CD4-positive, alpha-beta memory T cell (primary cell): ENCODE measurements around the gene AFDN. TPM values are rescaled to one million over a fixed set of nuclear protein-coding genes. Genes with fewer than 3 reads are reported as not detected.

ENCODE experiments used
- CTCF ChIA-PET: fragments of 350-600 bp; sonication (Branson Sonifier 250); formaldehyde crosslinking; loops from one replicate; lab custom pipeline; 2021; ENCODE audit warnings: inconsistent platforms; ENCODE audit not compliant: partially characterized antibody; lab: Charles Lee
- POLR2A ChIA-PET: fragments of 350-600 bp; sonication (Branson Sonifier 250); formaldehyde crosslinking; loops from one replicate; lab custom pipeline; 2021; ENCODE audit not compliant: partially characterized antibody; lab: Charles Lee
- DNase-seq, 5 donors: peaks; one replicate each; pipeline versions ENCODE4 v3.0.0 to v3.0.0-alpha.2; 2020 to 2022; ENCODE audit warnings: mixed read lengths in 1 of 5
- H3K27ac ChIP-seq: one replicate; pipeline ENCODE4 v1.7.0; 2013; ENCODE audit warnings: low read depth, low read length
- H3K27me3 ChIP-seq: 2 replicates; pipeline ENCODE4 v1.7.0; 2013; ENCODE audit warnings: mild to moderate bottlenecking, low read length, moderate library complexity; ENCODE audit not compliant: insufficient read depth
- H3K36me3 ChIP-seq: 2 replicates; pipeline ENCODE4 v1.7.0; 2013; ENCODE audit warnings: mild to moderate bottlenecking, low read length, moderate library complexity; ENCODE audit not compliant: insufficient read depth
- H3K4me1 ChIP-seq: 2 replicates; pipeline ENCODE4 v1.7.0; 2013; ENCODE audit warnings: mild to moderate bottlenecking, low read length, moderate library complexity; ENCODE audit not compliant: insufficient read depth
- H3K4me3 ChIP-seq, 2 donors: one replicate each; pipeline ENCODE4 v1.7.0; 2013; ENCODE audit warnings: low read length in 2 of 2, mild to moderate bottlenecking in 1 of 2
- H3K9me3 ChIP-seq, 2 donors: one replicate each; pipeline ENCODE4 v1.7.0; 2013; ENCODE audit warnings: low read length in 2 of 2, control low read depth in 1 of 2; ENCODE audit not compliant: control insufficient read depth in 1 of 2
- H3K27ac Mint-ChIP-seq, 7 donors: one replicate each; pipeline ENCODE4 v1.8.0; 2020 to 2021; ENCODE audit warnings: mixed read lengths in 7 of 7, mild to moderate bottlenecking in 6 of 7, inconsistent platforms in 3 of 7, moderate library complexity in 3 of 7
- H3K27me3 Mint-ChIP-seq, 2 donors: one replicate each; pipeline ENCODE4 v1.8.0; 2020 to 2021; ENCODE audit warnings: mixed read lengths in 2 of 2
- H3K36me3 Mint-ChIP-seq, 2 donors: one replicate each; pipeline ENCODE4 v1.8.0; 2020 to 2021; ENCODE audit warnings: mixed read lengths in 2 of 2, inconsistent platforms in 1 of 2, mild to moderate bottlenecking in 1 of 2
- H3K4me1 Mint-ChIP-seq, 4 donors: one replicate each; pipeline ENCODE4 v1.8.0; 2020 to 2021; ENCODE audit warnings: mixed read lengths in 4 of 4, mild to moderate bottlenecking in 1 of 4
- H3K4me3 Mint-ChIP-seq, 8 donors: one replicate each; pipeline ENCODE4 v1.8.0; 2020 to 2021; ENCODE audit warnings: mixed read lengths in 8 of 8, mild to moderate bottlenecking in 7 of 8, moderate library complexity in 6 of 8, inconsistent platforms in 3 of 8
- H3K9me3 Mint-ChIP-seq, 8 donors: one replicate each; pipeline ENCODE4 v1.8.0; 2020 to 2021; ENCODE audit warnings: mixed read lengths in 8 of 8, mild to moderate bottlenecking in 5 of 8, inconsistent platforms in 3 of 8, moderate library complexity in 1 of 8
- intact Hi-C: fragments of 100-400 bp; cut with micrococcal nuclease; formaldehyde crosslinking; loops from one replicate; pipeline ENCODE4 v1.15.1; 2023
- polyA plus RNA-seq, 2 donors: library from polyadenylated mRNA; unstranded; fragments of 300-500 nt; fragmentation: Illumina TruSeq; gene quantifications; one replicate each; pipeline ENCODE4 v1.2.3, GENCODE V29; 2021
- total RNA-seq, 2 experiments: library from RNA; stranded (reverse); gene quantifications; one replicate each; pipeline ENCODE4 v1.2.3, GENCODE V29; 2021

AFDN gene
- total and polyA plus RNA-seq, 4 experiments from 2014 or later, result 1.4 to 24.3 (median 15.3) TPM

DNA sequence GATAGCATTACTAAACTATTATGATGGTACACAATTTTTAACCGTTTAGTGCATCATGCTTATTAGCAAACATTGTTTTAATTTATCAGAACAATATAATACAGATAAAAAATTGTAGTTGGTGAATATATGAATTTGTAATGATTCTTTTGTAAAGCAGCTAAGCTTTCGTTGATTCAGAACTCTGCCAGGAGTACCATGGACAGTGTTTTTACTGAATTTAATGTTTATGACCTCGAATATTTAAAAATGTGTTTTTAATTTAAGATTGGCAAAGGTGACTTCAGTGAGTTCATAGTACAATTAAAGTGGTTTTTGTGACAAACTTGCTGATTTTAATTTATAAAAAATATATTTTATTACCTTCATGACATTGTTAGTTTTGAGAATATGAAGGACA, 10.0 kb downstream of the AFDN start:
- H3K4me3 ChIP-seq, result no peak overlapping the region
- peaks cover 3 to 12% of the 10 kb centered on the region in 2 donors for H3K27me3 Mint-ChIP-seq
- H3K9me3 ChIP-seq, result no peaks in the 10 kb centered on the region
- ChIA-PET POLR2A (no interaction called here), CTCF (no interaction called here)
- no peaks in the 10 kb centered on the region for H3K27me3 ChIP-seq
- H3K4me3 Mint-ChIP-seq, result no peak overlapping the region
- no peaks in the 10 kb centered on the region for H3K36me3 ChIP-seq
- no peak overlapping the region for H3K27ac ChIP-seq
- H3K36me3 Mint-ChIP-seq, result no peaks in the 10 kb centered on the region
- peaks cover 5 to 9% (median 7%) of the 10 kb centered on the region in 4 donors for H3K4me1 Mint-ChIP-seq
- intact Hi-C loops, result no loop called here
- no peak overlapping the region for H3K27ac Mint-ChIP-seq
- no peak for DNase-seq
- peaks cover 11% of the 10 kb centered on the region for H3K4me1 ChIP-seq
- H3K9me3 Mint-ChIP-seq, result no peaks in the 10 kb centered on the region

DNA sequence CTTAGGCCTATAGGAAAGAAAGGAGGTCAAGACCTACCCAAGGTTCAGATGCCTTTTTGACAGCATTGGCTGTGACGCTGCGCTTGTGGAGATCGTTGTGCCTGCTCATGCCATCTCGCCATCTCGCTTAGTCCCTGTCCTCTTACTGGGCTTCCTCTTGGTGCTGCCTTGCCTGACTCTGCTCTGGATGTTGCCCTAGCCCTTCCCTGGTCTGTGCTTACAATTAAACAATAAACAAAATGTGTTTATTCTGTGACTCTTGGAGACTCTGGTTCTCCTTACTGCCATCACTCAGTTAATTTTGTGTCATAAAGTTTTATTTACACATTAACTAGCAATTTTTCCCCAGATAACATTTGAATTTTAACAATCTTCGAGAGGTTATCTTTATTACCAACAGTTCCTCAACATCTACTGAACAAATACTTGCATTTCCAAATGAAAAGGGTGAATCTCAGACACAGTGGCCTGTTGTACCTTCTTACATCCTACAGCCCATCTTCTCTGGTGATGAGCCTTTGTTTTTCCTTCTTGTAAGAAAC, 11.6 kb downstream of the AFDN start:
- ChIA-PET POLR2A (no interaction called here), CTCF (no interaction called here)
- Mint-ChIP-seq H3K4me1 (peaks cover 0 to 3% (median 2%) of the 10 kb centered on the region in 4 donors), H3K27me3 (peaks cover 3 to 7% of the 10 kb centered on the region in 2 donors), H3K36me3 (no peaks in the 10 kb centered on the region), H3K4me3 (no peak overlapping the region), H3K27ac (no peak overlapping the region), H3K9me3 (no peaks in the 10 kb centered on the region)
- no peaks in the 10 kb centered on the region for H3K9me3 ChIP-seq
- no peaks in the 10 kb centered on the region for H3K27me3 ChIP-seq
- H3K4me1 ChIP-seq, result peaks cover 2% of the 10 kb centered on the region
- no peaks in the 10 kb centered on the region for H3K36me3 ChIP-seq
- H3K4me3 ChIP-seq, result no peak overlapping the region
- no peak overlapping the region for H3K27ac ChIP-seq
- intact Hi-C loops, result no loop called here
- DNase-seq, result no peak

DNA sequence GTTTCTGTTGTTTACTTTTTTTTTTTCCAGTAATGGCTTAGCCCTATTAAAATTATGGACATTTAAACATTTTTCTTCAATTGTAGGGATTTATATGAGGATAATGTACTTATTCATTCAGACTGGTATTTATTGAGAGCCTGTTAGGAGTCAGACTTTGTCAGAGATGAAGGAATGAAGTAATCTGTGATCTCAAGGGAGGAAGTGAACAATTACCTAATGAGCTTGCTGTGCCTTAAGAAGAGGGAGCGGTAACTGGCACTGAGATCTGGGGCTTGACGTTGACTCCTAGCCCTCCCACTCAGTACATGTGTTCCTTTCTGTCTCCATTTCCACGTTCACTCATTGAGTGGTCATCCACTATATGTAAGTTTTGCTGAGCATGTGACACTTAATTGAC, 12.6 kb downstream of the AFDN start:
- H3K27ac Mint-ChIP-seq, result no peak overlapping the region
- no peak overlapping the region for H3K4me3 ChIP-seq
- ChIA-PET CTCF (no interaction called here), POLR2A (no interaction called here)
- intact Hi-C loops, result no loop called here
- no peaks in the 10 kb centered on the region for H3K36me3 Mint-ChIP-seq
- H3K9me3 Mint-ChIP-seq, result no peaks in the 10 kb centered on the region
- H3K4me3 Mint-ChIP-seq, result no peak overlapping the region
- no peak for DNase-seq
- no peaks in the 10 kb centered on the region for H3K4me1 ChIP-seq
- no peaks in the 10 kb centered on the region for H3K36me3 ChIP-seq
- H3K27me3 ChIP-seq, result no peaks in the 10 kb centered on the region
- H3K27ac ChIP-seq, result no peak overlapping the region
- H3K4me1 Mint-ChIP-seq, result peaks cover 0 to 1% (median 0%) of the 10 kb centered on the region in 4 donors
- peaks cover 0 to 7% of the 10 kb centered on the region in 2 donors for H3K27me3 Mint-ChIP-seq
- no peaks in the 10 kb centered on the region for H3K9me3 ChIP-seq

DNA sequence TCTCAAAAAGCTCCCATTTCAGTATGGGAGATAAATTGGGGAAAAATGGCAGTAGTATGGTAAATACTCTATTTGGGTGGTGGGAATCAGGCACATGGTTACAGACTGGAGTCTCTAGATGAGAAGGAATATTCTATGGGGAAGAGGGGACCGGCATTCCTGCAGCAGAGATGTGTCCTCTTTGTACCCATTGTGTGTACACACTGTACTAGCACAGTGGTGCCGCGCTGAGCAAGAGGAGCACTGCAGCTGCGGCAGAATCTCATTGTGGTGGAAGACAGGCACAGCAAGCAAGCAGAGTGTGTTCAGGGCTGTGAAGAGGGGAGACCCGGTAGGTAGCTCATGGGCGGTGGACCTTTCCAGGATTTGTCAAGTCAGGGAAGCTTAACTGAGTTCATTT, 13.0 kb downstream of the AFDN start:
- H3K36me3 ChIP-seq, result no peaks in the 10 kb centered on the region
- POLR2A ChIA-PET, result no interaction called here
- no peak overlapping the region for H3K27ac Mint-ChIP-seq

DNA sequence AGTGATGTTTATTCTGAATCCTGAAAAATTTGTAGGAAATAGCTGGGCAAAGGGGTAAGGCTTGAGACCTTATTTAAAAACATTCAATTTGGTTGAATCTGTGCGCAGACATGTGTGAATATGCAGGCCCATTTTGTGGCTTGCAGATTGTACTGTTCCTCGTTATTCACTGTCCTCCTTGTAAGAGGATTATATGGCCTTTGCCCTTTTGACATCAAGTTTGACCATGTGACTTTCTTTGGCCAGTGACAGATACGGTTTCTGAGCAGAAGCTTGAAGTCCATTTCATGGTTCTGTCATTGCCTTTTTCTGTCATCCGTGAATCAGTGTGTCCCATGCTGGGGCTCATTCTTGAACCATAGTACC, 13.4 kb downstream of the AFDN start:
- DNase-seq, result no peak
- CTCF ChIA-PET, result no interaction called here
- H3K27me3 ChIP-seq, result no peaks in the 10 kb centered on the region
- peaks cover 0 to 5% of the 10 kb centered on the region in 2 donors for H3K27me3 Mint-ChIP-seq
- H3K4me1 ChIP-seq, result no peaks in the 10 kb centered on the region
- POLR2A ChIA-PET, result no interaction called here
- intact Hi-C loops, result no loop called here
- H3K4me1 Mint-ChIP-seq, result peaks cover 0 to 1% (median 0%) of the 10 kb centered on the region in 4 donors
- H3K27ac Mint-ChIP-seq, result no peak overlapping the region
- no peaks in the 10 kb centered on the region for H3K9me3 Mint-ChIP-seq
- no peaks in the 10 kb centered on the region for H3K36me3 Mint-ChIP-seq
- no peak overlapping the region for H3K27ac ChIP-seq
- H3K9me3 ChIP-seq, result no peaks in the 10 kb centered on the region
- no peak overlapping the region for H3K4me3 ChIP-seq
- H3K4me3 Mint-ChIP-seq, result no peak overlapping the region
- H3K36me3 ChIP-seq, result no peaks in the 10 kb centered on the region

More for the DNA sequence above, 13.0 kb downstream of the AFDN start:
- no peak overlapping the region for H3K27ac ChIP-seq
- CTCF ChIA-PET, result no interaction called here
- H3K27me3 ChIP-seq, result no peaks in the 10 kb centered on the region
- no peak overlapping the region for H3K4me3 Mint-ChIP-seq
- H3K4me3 ChIP-seq, result no peak overlapping the region
- no peaks in the 10 kb centered on the region for H3K36me3 Mint-ChIP-seq
- no peaks in the 10 kb centered on the region for H3K9me3 Mint-ChIP-seq
- H3K9me3 ChIP-seq, result no peaks in the 10 kb centered on the region
- peaks cover 0 to 1% (median 0%) of the 10 kb centered on the region in 4 donors for H3K4me1 Mint-ChIP-seq
- H3K4me1 ChIP-seq, result no peaks in the 10 kb centered on the region
- no peak for DNase-seq
- intact Hi-C loops, result no loop called here
- peaks cover 0 to 7% of the 10 kb centered on the region in 2 donors for H3K27me3 Mint-ChIP-seq

DNA sequence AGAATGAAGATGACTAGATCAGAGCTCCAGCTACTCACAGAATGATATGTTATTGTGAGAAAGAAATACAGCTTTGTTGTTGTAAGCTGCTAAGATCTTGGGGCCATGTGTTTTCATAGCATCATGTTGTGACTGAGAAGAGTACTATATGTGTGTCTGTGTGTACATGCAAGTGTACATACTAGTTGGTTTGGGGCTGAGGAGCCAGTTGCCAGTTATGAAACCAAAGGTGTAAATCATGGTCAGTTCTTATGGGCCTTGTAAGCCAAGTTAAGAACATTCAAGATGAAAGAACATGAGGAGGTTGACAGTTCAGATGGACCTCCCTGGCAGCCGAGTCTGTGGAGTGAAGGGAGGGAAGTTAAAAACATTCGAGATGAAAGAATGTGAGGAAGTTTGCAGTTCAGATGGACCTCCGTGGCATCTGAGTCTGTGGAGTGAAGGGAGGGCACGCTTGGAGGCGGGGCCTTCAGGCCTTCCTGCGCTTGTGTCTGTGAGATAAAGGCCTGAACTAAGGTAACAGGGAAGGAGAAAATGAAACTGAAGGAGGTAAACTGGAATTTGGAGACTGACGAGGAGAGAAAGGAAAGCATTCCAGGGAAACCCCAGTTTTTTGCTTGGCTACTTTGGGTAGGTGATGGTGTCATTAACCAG, 13.9 kb downstream of the AFDN start:
- H3K36me3 Mint-ChIP-seq, result no peaks in the 10 kb centered on the region
- no peak overlapping the region for H3K27ac ChIP-seq
- no peak overlapping the region for H3K4me3 ChIP-seq
- intact Hi-C loops, result no loop called here
- no peak overlapping the region for H3K27ac Mint-ChIP-seq
- CTCF ChIA-PET, result no interaction called here
- no peak overlapping the region for H3K4me3 Mint-ChIP-seq
- no peak for DNase-seq
- no peaks in the 10 kb centered on the region for H3K4me1 ChIP-seq
- H3K9me3 ChIP-seq, result no peaks in the 10 kb centered on the region
- H3K27me3 Mint-ChIP-seq, result peaks cover 0 to 4% of the 10 kb centered on the region in 2 donors
- H3K9me3 Mint-ChIP-seq, result no peaks in the 10 kb centered on the region
- POLR2A ChIA-PET, result no interaction called here
- no peaks in the 10 kb centered on the region for H3K36me3 ChIP-seq
- H3K27me3 ChIP-seq, result no peaks in the 10 kb centered on the region
- peaks cover 0 to 1% (median 0%) of the 10 kb centered on the region in 4 donors for H3K4me1 Mint-ChIP-seq

DNA sequence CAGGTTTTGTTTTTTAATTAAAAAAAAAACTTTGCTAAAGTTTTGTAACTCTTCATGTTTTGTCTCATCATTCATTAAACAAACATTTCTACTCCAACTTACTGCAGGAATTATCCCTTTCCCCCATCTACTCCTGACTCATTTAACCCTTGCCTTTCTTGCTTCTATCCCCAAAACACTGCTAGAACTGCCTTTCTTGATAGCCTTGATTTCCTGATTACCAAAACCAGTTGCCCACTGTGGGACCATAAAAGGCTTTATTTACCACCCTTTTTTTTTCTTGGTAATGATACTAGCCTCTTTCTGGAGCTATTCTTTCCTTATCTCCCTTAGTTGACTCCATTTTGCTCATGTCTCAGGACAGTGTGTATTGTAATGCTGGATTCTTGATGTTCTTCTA, 15.3 kb downstream of the AFDN start:
- H3K4me3 Mint-ChIP-seq, result no peak overlapping the region
- H3K9me3 ChIP-seq, result no peaks in the 10 kb centered on the region
- no peak overlapping the region for H3K27ac ChIP-seq
- ChIA-PET CTCF (no interaction called here), POLR2A (no interaction called here)
- H3K27ac Mint-ChIP-seq, result no peak overlapping the region
- peaks cover 0 to 1% (median 0%) of the 10 kb centered on the region in 4 donors for H3K4me1 Mint-ChIP-seq
- H3K9me3 Mint-ChIP-seq, result no peaks in the 10 kb centered on the region
- no peaks in the 10 kb centered on the region for H3K27me3 ChIP-seq
- no peaks in the 10 kb centered on the region for H3K36me3 ChIP-seq
- H3K27me3 Mint-ChIP-seq, result peaks cover 2 to 4% of the 10 kb centered on the region in 2 donors
- DNase-seq, result no peak
- no peaks in the 10 kb centered on the region for H3K36me3 Mint-ChIP-seq
- no peak overlapping the region for H3K4me3 ChIP-seq
- no peaks in the 10 kb centered on the region for H3K4me1 ChIP-seq
- intact Hi-C loops, result no loop called here
